ENCODE data around the gene MYCN.

DNA sequence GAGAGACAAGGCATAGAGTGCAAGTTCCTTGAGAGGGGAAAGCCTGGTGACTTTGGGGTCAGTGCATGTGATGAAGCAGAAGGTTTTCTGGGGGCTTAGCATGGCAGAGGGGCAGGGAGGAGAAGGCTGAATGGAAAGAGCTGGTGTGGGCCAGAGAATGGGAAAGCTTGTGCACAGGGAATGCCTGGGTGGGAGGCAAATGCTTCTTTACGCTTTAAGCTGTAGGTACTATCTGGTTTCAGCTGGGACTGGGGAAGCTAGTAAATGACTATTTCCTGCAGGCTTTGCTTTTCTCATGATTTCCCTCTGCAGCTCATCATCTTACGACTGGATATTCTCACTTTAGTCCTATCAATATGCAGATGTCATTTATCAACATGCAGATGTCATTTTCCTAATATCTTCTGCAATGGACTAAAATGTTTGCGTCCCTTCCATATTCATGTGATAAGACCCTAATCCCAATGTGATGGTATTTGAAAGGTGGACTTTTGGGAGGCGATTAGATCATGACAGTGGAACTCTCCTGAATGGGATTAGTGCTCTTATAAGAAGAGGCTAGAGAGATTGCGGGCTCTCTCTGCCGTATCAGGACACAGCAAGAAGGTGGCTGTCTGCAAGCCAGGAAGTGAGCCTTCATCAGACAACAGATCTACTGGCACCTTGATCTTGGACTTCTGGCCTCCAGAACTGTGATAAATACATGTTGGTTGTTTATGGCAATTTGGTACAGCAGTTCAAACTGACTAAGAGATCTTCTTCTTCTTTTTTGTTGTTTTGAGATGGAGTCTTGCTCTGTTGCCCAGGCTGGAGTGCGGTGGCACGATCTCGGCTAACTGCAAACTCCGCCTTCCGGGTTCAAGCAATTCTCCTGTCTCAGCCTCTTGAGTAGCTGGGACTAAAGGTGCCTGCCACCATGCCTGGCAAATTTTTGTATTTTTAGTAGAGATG is 50.1 kb downstream of the MYCN start:
- TF ChIP-seq, protein P1, sequence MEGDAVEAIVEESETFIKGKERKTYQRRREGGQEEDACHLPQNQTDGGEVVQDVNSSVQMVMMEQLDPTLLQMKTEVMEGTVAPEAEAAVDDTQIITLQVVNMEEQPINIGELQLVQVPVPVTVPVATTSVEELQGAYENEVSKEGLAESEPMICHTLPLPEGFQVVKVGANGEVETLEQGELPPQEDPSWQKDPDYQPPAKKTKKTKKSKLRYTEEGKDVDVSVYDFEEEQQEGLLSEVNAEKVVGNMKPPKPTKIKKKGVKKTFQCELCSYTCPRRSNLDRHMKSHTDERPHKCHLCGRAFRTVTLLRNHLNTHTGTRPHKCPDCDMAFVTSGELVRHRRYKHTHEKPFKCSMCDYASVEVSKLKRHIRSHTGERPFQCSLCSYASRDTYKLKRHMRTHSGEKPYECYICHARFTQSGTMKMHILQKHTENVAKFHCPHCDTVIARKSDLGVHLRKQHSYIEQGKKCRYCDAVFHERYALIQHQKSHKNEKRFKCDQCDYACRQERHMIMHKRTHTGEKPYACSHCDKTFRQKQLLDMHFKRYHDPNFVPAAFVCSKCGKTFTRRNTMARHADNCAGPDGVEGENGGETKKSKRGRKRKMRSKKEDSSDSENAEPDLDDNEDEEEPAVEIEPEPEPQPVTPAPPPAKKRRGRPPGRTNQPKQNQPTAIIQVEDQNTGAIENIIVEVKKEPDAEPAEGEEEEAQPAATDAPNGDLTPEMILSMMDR (IDR thresholded peaks at IDR 0.05): no peak
- TF ChIP-seq ZFX (IDR thresholded peaks at IDR 0.05; ENCODE audit: borderline replicate concordance): no peak
